HepG2 (cell line): ENCODE measurements around the gene IPP. TPM values are rescaled to one million over a fixed set of nuclear protein-coding genes. Genes with fewer than 3 reads are reported as not detected.

Source experiments
- E2F2 ChIP-seq: sonication (generic); formaldehyde crosslinking; IDR thresholded peaks from 2 replicates; pipeline ENCODE4 v1.4.0; 2020; ENCODE audit warnings: missing genetic modification reagents, borderline replicate concordance
- FOXO1 ChIP-seq: sonication (generic); formaldehyde crosslinking; IDR thresholded peaks from 2 replicates; pipeline ENCODE4 v1.4.0; 2020; ENCODE audit warnings: missing genetic modification reagents
- ISL2 ChIP-seq: sonication (generic); formaldehyde crosslinking; IDR thresholded peaks from 2 replicates; pipeline ENCODE4 v1.5.0; 2020; ENCODE audit warnings: missing genetic modification reagents
- JARID2 ChIP-seq: sonication (generic); formaldehyde crosslinking; IDR thresholded peaks from 2 replicates; pipeline ENCODE4 v1.8.1; 2023; ENCODE audit warnings: missing genetic modification reagents, inconsistent platforms; ENCODE audit not compliant: insufficient replicate concordance
- KDM3A ChIP-seq: IDR thresholded peaks from 2 replicates; pipeline ENCODE4 v1.6.1; 2018; ENCODE audit warnings: low read depth, missing compliant biosample characterization
- RERE ChIP-seq: IDR thresholded peaks from 2 replicates; pipeline ENCODE4 v1.6.1; 2016; ENCODE audit warnings: low read depth, missing genetic modification reagents, missing compliant biosample characterization
- THRA ChIP-seq: sonication (generic); formaldehyde crosslinking; IDR thresholded peaks from 2 replicates; pipeline ENCODE4 v1.4.0; 2020; ENCODE audit warnings: missing genetic modification reagents, borderline replicate concordance
- TIGD3 ChIP-seq: sonication (generic); formaldehyde crosslinking; IDR thresholded peaks from 2 replicates; pipeline ENCODE4 v1.5.1; 2020; ENCODE audit warnings: mild to moderate bottlenecking, missing genetic modification reagents, borderline replicate concordance
- polyA plus RNA-seq, 8 experiments: library from polyadenylated mRNA; depleted of rRNA in 3 of 8; stranded (reverse) in 7 of 8; unstranded in 1 of 8; fragments of >200 nt; fragmentation: Illumina TruSeq in 4 of 8; extraction: Trizol in 4 of 8; gene quantifications; 2 replicates each; pipeline versions ENCODE4 v1.2.1 to v1.2.3, GENCODE V29; 2011 to 2016; ENCODE audit warnings: low read depth in 4 of 8, missing spikeins in 1 of 8, mixed read lengths in 1 of 8; ENCODE audit not compliant: insufficient read depth in 1 of 8
- total RNA-seq, 5 experiments: library from RNA; depleted of rRNA; stranded (reverse); fragments of >200 nt; fragmentation: Illumina TruSeq; extraction: Trizol; gene quantifications; 2 replicates each; pipeline ENCODE4 v1.2.3, GENCODE V29; 2016; ENCODE audit warnings: low read depth in 1 of 5
- TF ChIP-seq, protein P1 (sequence below): sonication (generic); formaldehyde crosslinking; IDR thresholded peaks from 2 replicates; pipeline ENCODE4 v1.5.1; 2020; ENCODE audit warnings: missing genetic modification reagents, mild to moderate bottlenecking, borderline replicate concordance
- TF ChIP-seq, protein P2 (sequence below): sonication (generic); formaldehyde crosslinking; IDR thresholded peaks from 2 replicates; pipeline ENCODE4 v1.4.0; 2020; ENCODE audit warnings: missing genetic modification reagents, mild to moderate bottlenecking, borderline replicate concordance

IPP gene
- total and polyA plus RNA-seq, 2 of the 13 experiments (the other 11 are each of a cell fraction or from before 2014, with no cell fraction given): 3.0 to 9.7 TPM

GRCh38 chr1:45658171-45658570, 92.3 kb downstream of the IPP start (continued):
- peak; percentile 75 for TF ChIP-seq RERE (CRISPR knock-in tag)
- TF ChIP-seq TIGD3 (CRISPR knock-in tag): no peak
- TF ChIP-seq THRA: peak; percentile 22; the same call in 1 of the 2 replicates
- peak; percentile 80 for TF ChIP-seq ISL2 (CRISPR knock-in tag)
- peak; percentile 88 for TF ChIP-seq FOXO1 (CRISPR knock-in tag)
- TF ChIP-seq, protein P1, sequence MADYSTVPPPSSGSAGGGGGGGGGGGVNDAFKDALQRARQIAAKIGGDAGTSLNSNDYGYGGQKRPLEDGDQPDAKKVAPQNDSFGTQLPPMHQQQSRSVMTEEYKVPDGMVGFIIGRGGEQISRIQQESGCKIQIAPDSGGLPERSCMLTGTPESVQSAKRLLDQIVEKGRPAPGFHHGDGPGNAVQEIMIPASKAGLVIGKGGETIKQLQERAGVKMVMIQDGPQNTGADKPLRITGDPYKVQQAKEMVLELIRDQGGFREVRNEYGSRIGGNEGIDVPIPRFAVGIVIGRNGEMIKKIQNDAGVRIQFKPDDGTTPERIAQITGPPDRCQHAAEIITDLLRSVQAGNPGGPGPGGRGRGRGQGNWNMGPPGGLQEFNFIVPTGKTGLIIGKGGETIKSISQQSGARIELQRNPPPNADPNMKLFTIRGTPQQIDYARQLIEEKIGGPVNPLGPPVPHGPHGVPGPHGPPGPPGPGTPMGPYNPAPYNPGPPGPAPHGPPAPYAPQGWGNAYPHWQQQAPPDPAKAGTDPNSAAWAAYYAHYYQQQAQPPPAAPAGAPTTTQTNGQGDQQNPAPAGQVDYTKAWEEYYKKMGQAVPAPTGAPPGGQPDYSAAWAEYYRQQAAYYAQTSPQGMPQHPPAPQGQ (CRISPR knock-in tag): no peak
- TF ChIP-seq JARID2 (CRISPR knock-in tag): no peak
- TF ChIP-seq, protein P2, sequence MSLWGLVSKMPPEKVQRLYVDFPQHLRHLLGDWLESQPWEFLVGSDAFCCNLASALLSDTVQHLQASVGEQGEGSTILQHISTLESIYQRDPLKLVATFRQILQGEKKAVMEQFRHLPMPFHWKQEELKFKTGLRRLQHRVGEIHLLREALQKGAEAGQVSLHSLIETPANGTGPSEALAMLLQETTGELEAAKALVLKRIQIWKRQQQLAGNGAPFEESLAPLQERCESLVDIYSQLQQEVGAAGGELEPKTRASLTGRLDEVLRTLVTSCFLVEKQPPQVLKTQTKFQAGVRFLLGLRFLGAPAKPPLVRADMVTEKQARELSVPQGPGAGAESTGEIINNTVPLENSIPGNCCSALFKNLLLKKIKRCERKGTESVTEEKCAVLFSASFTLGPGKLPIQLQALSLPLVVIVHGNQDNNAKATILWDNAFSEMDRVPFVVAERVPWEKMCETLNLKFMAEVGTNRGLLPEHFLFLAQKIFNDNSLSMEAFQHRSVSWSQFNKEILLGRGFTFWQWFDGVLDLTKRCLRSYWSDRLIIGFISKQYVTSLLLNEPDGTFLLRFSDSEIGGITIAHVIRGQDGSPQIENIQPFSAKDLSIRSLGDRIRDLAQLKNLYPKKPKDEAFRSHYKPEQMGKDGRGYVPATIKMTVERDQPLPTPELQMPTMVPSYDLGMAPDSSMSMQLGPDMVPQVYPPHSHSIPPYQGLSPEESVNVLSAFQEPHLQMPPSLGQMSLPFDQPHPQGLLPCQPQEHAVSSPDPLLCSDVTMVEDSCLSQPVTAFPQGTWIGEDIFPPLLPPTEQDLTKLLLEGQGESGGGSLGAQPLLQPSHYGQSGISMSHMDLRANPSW (CRISPR knock-in tag): no peak
- TF ChIP-seq E2F2 (CRISPR knock-in tag): no peak
- TF ChIP-seq KDM3A (CRISPR knock-in tag): no peak
- TF ChIP-seq, all 625 proteins: peak for 83
